Gastrocnemius medialis (tissue), 4 donors: ENCODE results near the gene CORO2A.
"Not testable (repeated sequence)": the region's sequence is repeated elsewhere in the genome, so short reads cannot be mapped to it uniquely, and the experiment has no call there.

ENCODE experiments used
- POLR2A ChIP-seq, 2 donors: fragments of 450-650 bp; IDR thresholded peaks; one replicate each; pipeline ENCODE4 v1.6.1; 2017; ENCODE audit warnings: antibody characterized with exemption in 2 of 2, mild to moderate bottlenecking in 2 of 2, moderate library complexity in 2 of 2
- TF ChIP-seq, protein P1 (sequence below), 5 experiments: fragments of 450-650 bp in 3 of 5; fragments of 200-600 bp in 2 of 5; sonication (generic) in 2 of 5; IDR thresholded peaks in 4 of 5; conservative IDR thresholded peaks in 1 of 5; 1 replicate in 4 of 5; 2 replicates in 1 of 5; pipeline ENCODE4 v1.5.1; 2016 to 2019; ENCODE audit warnings: antibody characterized with exemption in 5 of 5, mild to moderate bottlenecking in 3 of 5, moderate library complexity in 3 of 5

DNA sequence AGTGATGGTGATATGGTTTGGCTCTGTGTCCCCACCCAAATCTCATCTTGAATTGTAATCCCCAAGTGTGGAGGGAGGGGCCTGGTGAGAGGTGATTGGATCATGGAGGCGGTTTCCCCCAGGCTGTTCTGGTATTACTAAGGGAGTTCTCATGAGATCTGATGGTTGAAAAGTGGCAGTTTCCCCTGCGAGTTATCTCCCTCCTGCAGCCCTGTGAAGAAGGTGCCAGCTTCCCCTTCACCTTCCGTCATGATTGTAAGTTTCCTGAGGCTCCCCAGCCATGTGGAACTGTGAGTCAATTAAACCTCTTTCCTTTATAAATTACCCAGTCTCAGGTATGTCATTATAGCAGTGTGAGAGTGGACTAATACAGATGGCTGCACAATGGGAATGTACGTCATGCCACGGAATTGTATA, 17.9 kb downstream of the CORO2A start:
- not testable (repeated sequence) for TF ChIP-seq POLR2A (IDR thresholded peaks at IDR 0.05)
- TF ChIP-seq, protein P1, sequence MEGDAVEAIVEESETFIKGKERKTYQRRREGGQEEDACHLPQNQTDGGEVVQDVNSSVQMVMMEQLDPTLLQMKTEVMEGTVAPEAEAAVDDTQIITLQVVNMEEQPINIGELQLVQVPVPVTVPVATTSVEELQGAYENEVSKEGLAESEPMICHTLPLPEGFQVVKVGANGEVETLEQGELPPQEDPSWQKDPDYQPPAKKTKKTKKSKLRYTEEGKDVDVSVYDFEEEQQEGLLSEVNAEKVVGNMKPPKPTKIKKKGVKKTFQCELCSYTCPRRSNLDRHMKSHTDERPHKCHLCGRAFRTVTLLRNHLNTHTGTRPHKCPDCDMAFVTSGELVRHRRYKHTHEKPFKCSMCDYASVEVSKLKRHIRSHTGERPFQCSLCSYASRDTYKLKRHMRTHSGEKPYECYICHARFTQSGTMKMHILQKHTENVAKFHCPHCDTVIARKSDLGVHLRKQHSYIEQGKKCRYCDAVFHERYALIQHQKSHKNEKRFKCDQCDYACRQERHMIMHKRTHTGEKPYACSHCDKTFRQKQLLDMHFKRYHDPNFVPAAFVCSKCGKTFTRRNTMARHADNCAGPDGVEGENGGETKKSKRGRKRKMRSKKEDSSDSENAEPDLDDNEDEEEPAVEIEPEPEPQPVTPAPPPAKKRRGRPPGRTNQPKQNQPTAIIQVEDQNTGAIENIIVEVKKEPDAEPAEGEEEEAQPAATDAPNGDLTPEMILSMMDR (IDR thresholded peaks at IDR 0.05 in 4 of 5, conservative IDR thresholded peaks at IDR 0.05 in 1 of 5) = not testable (repeated sequence)
